Transverse colon (tissue), 4 donors: ENCODE results near the gene DTX4.

Experiments used
- CTCF ChIP-seq, 5 experiments: fragments of 200-600 bp in 3 of 5; fragments of 450-650 bp in 2 of 5; sonication (generic) in 3 of 5; IDR thresholded peaks; 1 replicate in 2 of 5; 2 replicates in 3 of 5; pipeline ENCODE4 v1.5.1; 2016 to 2017; ENCODE audit warnings: antibody characterized with exemption in 5 of 5, inconsistent platforms in 3 of 5, mild to moderate bottlenecking in 2 of 5, moderate library complexity in 1 of 5
- EP300 ChIP-seq: sonication (generic); formaldehyde crosslinking; IDR thresholded peaks from one replicate; pipeline ENCODE4 v1.6.1; 2017; ENCODE audit warnings: antibody characterized with exemption, low read depth
- POLR2A ChIP-seq: fragments of 450-650 bp; IDR thresholded peaks from one replicate; pipeline ENCODE4 v1.6.1; 2016; ENCODE audit warnings: antibody characterized with exemption, mild to moderate bottlenecking, moderate library complexity
- POLR2AphosphoS5 ChIP-seq, 3 donors: sonication (generic); formaldehyde crosslinking; IDR thresholded peaks; one replicate each; pipeline ENCODE4 v1.6.1; 2016; ENCODE audit warnings: antibody characterized with exemption in 3 of 3

- TF ChIP-seq CTCF (IDR thresholded peaks at IDR 0.05) (no peak), EP300 (no peak), POLR2AphosphoS5 (IDR thresholded peaks at IDR 0.05) (no peak), POLR2A (no peak)
Measured at GRCh38 chr11:59254286-59254685, 82.4 kb downstream of the DTX4 start.
